WTC11 (cell line): ENCODE measurements around the gene TGFBR1.

ENCODE experiments used
- CTCF ChIP-seq: fragments of 200-600 bp; IDR thresholded peaks from 2 replicates; pipeline ENCODE4 v1.8.0; 2022; ENCODE audit warnings: antibody characterized with exemption
- OVOL2 ChIP-seq: fragments of 250-450 bp; sonication (Bioruptor Pico); IDR thresholded peaks from 2 replicates; pipeline ENCODE4 v1.9.0; 2021; ENCODE audit warnings: mild to moderate bottlenecking, borderline replicate concordance
- RELA ChIP-seq: sonication (generic); formaldehyde crosslinking; IDR thresholded peaks from 2 replicates; pipeline ENCODE4 v1.8.1; 2022; ENCODE audit warnings: missing genetic modification reagents, mild to moderate bottlenecking, borderline replicate concordance

GRCh38 chr9:99189887-99190596 is 85.1 kb downstream of the TGFBR1 start:
- TF ChIP-seq RELA = no peak
- TF ChIP-seq CTCF = no peak
- no peak for TF ChIP-seq OVOL2 (CRISPR knock-in tag)
